VCaP (cell line): ENCODE measurements around the gene SH3BP5.
A peak's percentile ranks its signal among the peaks of the same experiment; 100 is the strongest.

ENCODE experiments used
- H3K27ac ChIP-seq: fragments of 450-650 bp; 2 replicates; pipeline ENCODE4 v1.5.1; 2017
- TF ChIP-seq, protein P1 (sequence below): fragments of 450-650 bp; conservative IDR thresholded peaks from 2 replicates; pipeline ENCODE4 v1.5.1; 2017; ENCODE audit warnings: mild to moderate bottlenecking, moderate library complexity

The SH3BP5 gene

GRCh38 chr3:15336057-15336456 lies 3.7 kb upstream of the SH3BP5 start:
- no peak overlapping the region for H3K27ac ChIP-seq
- TF ChIP-seq, protein P1, sequence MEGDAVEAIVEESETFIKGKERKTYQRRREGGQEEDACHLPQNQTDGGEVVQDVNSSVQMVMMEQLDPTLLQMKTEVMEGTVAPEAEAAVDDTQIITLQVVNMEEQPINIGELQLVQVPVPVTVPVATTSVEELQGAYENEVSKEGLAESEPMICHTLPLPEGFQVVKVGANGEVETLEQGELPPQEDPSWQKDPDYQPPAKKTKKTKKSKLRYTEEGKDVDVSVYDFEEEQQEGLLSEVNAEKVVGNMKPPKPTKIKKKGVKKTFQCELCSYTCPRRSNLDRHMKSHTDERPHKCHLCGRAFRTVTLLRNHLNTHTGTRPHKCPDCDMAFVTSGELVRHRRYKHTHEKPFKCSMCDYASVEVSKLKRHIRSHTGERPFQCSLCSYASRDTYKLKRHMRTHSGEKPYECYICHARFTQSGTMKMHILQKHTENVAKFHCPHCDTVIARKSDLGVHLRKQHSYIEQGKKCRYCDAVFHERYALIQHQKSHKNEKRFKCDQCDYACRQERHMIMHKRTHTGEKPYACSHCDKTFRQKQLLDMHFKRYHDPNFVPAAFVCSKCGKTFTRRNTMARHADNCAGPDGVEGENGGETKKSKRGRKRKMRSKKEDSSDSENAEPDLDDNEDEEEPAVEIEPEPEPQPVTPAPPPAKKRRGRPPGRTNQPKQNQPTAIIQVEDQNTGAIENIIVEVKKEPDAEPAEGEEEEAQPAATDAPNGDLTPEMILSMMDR, result no peak

DNA sequence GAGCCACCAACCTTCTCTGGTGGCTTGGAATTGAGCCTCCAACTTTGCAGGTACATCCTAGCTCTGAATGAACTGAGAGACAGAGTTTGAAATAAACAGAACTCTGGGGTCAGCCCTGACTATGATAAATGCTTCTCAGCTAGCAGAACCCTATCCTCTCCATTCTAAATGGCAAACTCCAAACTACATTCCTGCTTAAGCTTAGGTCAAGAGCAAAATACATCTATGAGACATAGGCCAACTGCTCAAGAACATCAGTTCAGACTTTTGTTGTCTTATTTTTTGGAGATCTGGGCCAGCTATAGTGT lies 1.5 kb upstream of the SH3BP5 start:
- no peak overlapping the region for H3K27ac ChIP-seq
- TF ChIP-seq, protein P1, result no peak

GRCh38 chr3:15333099-15333955 lies 941 bp upstream of the SH3BP5 start:
- peak overlapping the region; percentile 69 for H3K27ac ChIP-seq
- TF ChIP-seq, protein P1, result no peak

- H3K27ac ChIP-seq, result peak overlapping the region; percentile 69
- TF ChIP-seq, protein P1, result no peak
These were observed 581 bp downstream of the SH3BP5 start for GRCh38 chr3:15331606-15332404.

DNA sequence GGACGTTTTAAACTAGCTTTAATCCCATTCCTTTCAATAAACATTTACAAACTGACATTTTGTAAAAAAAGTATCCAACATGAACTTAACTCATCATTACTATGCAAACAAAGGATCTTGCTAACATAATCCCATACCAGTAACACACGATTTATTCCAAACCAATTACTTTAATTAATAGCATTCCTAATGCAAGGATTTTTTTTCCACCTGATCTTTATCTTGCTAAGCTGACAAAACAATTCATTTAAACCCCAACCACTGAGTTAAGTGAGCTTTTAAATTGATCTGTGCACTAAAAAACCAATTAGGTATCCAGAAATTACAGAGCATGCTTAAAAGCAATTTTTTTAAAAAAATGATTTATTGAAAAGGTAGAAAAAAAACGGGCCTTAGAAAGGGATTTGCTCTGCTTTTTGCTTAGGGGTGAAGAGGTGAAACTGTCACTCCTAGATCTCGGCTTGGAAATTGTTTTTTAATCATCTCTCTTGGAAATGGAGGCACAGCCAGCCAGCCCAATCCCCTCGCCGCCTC lies 1.2 kb downstream of the SH3BP5 start:
- peak overlapping the region; percentile 69; the same call in 1 of the 2 replicates for H3K27ac ChIP-seq
- TF ChIP-seq, protein P1, result no peak

DNA sequence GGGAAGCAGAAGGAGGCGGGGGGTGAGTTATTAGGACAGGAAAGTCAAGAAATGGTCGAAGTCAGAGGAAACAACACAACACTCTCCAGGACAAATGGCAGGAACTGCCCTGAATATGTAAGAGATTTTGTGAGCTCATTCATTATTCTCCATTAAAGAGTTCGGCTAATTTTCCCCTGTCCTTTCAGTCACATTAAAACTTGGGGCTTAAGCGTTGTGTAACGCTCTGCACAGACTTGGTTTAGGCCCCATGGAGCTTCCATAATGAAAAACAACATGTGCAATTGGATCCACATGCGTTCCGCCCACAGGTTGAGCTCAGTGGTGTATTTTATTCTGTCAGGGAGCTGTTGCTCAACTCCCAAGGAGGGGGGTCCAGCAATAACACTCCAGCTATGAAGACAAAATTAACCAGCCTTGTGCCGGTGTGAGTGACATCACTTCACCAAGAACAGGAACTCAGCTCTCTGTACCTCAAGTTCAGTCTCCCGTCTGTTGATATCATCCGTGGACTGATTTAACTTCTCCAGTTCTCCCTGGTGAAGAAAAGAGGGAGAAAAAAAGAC lies 2.3 kb downstream of the SH3BP5 start:
- no peak overlapping the region for H3K27ac ChIP-seq
- TF ChIP-seq, protein P1, result no peak
